Stimulated activated CD4-positive, alpha-beta T cell treated with anti-CD3 and anti-CD28 coated beads, TNF-alpha, amount 100 ng/mL, for 1 hour (primary cell): ENCODE measurements around the gene ALDH1L1.

Experiments used
- DNase-seq, 3 donors: peaks; one replicate each; pipeline ENCODE4 v3.0.0-alpha.2; 2020; ENCODE audit warnings: low read depth in 3 of 3, low spot score in 1 of 3

ALDH1L1 gene

DNA sequence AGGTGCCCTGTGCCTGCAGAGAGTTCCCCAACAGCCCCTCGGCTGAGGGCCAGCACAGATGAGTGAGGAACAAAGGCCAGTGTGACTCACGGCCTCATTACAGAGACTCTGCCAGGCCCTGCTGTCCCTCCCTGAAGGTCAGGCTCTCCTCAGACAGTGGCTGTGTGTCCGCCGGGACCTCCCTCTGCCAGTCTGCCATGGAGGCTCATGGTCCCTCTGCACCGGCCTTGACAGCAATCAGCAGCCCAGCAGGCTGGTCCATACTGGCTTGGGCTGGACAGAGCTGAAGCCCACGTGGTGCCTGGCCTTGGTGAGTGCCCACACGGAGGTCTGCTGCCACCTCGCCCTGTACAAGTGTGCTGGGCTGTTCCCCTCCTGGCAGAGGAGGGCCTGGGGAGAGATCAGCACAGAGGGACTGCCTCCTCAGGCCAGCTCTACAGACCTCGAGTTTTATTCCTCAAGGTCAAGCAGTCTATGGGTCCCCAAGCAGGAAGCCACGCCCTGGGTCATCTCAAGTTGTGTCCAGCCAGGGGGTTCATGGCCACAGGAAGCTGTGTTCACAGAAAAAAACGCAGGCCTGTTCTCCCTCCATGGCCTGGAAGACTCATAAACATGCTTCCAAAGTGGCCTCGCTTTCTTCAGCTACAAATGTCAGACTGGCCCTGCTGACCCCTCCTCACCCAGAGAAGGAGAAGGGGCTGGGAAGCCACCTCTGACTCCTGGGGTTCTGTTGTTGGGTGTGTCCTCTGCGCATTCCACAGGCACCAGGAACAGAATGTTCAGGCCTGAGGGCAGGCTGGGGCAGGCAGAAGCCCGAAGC, 123.5 kb downstream of the ALDH1L1 start:
- no peak for DNase-seq

DNA sequence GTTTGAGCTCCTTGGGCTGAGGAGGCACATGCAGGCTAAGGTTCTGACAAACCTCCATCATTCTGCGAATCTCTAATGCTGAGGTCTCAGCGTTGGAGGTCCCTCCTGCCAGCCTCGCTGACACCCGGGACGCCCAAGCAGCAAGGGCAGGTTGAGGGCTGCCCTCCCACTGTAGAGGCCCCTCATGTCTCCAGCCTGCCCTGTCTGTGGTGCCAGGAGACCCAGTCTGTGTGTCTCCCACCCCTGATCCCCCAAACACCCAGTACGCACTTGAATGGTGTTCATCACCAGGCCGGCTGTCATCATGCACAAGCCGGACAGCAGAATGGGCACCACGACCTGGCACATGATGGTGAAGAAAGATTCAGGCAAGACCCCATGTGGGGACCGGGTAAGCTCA, 124.3 kb downstream of the ALDH1L1 start:
- DNase-seq: no peak

DNA sequence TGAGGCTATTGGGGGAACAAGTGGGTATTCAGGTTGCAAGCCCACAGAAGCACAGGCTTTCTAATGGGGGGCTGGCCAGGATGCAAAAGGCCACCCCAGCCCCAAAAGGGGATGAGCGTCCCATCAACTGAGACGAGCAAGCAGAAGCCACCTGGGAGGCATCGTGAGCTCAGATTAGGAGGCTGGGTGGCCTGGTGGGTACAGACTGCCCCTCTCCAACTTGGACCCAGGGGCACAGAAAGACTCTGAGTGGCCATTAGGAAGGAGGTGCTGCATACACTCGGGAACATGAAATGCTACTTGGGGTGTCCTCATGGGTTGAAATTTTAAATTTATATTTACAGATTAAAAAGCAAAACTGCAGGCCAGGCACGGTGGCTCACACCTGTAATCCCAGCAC, 125.5 kb downstream of the ALDH1L1 start:
- DNase-seq: no peak

DNA sequence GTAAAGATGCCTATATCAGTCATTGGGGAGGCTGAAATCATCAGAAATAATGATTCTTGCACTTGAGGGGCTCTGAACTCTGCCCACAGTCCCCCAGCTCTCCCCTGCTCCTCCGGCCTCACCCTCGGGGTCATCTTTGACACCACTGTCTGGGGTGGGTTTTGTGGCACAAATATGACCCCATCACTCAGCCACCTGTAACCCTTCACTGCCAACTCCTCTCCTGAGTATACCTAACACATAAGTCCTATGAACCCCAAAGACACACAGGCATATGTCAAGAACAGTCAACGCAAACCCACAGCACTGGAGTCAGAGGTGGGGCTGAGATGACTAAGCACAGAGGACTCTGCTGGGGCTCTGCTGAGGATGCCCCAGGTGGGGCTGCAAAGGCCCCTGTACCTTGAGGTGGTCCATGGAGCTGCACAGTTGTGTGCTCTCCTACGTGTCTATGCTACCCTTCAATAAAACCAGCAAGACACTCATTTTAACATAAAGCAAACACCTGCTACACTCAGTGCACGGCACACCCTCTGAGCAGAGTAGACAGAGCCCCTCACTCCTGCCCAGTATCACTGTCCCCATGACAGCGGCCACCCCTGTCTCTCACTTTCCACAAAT, 126.3 kb downstream of the ALDH1L1 start:
- DNase-seq: no peak
